ENCODE data around the gene BCL2L1.
A peak's percentile ranks its signal among the peaks of the same experiment; 100 is the strongest.
"Not testable (repeated sequence)": the region's sequence is repeated elsewhere in the genome, so short reads cannot be mapped to it uniquely, and the experiment has no call there.

BCL2L1 gene

GRCh38 chr20:31673943-31674463, 48.7 kb downstream of the BCL2L1 start:
- DNase-seq = no peak

GRCh38 chr20:31673435-31673834, 49.2 kb downstream of the BCL2L1 start:
- no peak for DNase-seq

- DNase-seq = no peak
Observed at GRCh38 chr20:31671324-31671723, 51.3 kb downstream of the BCL2L1 start.

- no peak for DNase-seq
Observed at GRCh38 chr20:31670371-31671228, 52.1 kb downstream of the BCL2L1 start.

GRCh38 chr20:31669876-31670275, 52.8 kb downstream of the BCL2L1 start:
- DNase-seq = no peak

- not testable (repeated sequence) for DNase-seq
Observed at GRCh38 chr20:31668944-31669343, 53.7 kb downstream of the BCL2L1 start.

GRCh38 chr20:31667315-31668285, 55.1 kb downstream of the BCL2L1 start:
- DNase-seq = no peak

GRCh38 chr20:31666258-31667042, 56.2 kb downstream of the BCL2L1 start:
- DNase-seq = peak; percentile 51

GRCh38 chr20:31665753-31666152, 56.9 kb downstream of the BCL2L1 start:
- no peak for DNase-seq

- DNase-seq = no peak
Observed at GRCh38 chr20:31664696-31665354, 57.8 kb downstream of the BCL2L1 start.

GRCh38 chr20:31663838-31664695, 58.6 kb downstream of the BCL2L1 start:
- no peak for DNase-seq

GRCh38 chr20:31663524-31663837, 59.2 kb downstream of the BCL2L1 start:
- DNase-seq = no peak

GRCh38 chr20:31662372-31662854, 60.3 kb downstream of the BCL2L1 start:
- no peak for DNase-seq

- peak; percentile 67 for DNase-seq
Observed at GRCh38 chr20:31661625-31662371, 60.9 kb downstream of the BCL2L1 start.

GRCh38 chr20:31654534-31654933, 68.1 kb downstream of the BCL2L1 start:
- no peak for DNase-seq

- no peak for DNase-seq
Observed at GRCh38 chr20:31653561-31653960, 69.1 kb downstream of the BCL2L1 start.

GRCh38 chr20:31652917-31653396, 69.7 kb downstream of the BCL2L1 start:
- DNase-seq = no peak

GRCh38 chr20:31648104-31648503, 74.6 kb downstream of the BCL2L1 start:
- not testable (repeated sequence) for DNase-seq

- no peak for DNase-seq
Observed at GRCh38 chr20:31644701-31645100, 78.0 kb downstream of the BCL2L1 start.

- DNase-seq = no peak
Observed at GRCh38 chr20:31643522-31643921, 79.1 kb downstream of the BCL2L1 start.
